CD4-positive, alpha-beta T cell treated with Interleukin-15 for 1 hour (primary cell): Measurements from ENCODE around the gene TSPAN15.
"Not testable (repeated sequence)": the region's sequence is repeated elsewhere in the genome, so short reads cannot be mapped to it uniquely, and the experiment has no call there.

Experiments used
- DNase-seq: peaks from one replicate; pipeline ENCODE4 v3.0.0-alpha.2; 2020

Gene TSPAN15

DNA sequence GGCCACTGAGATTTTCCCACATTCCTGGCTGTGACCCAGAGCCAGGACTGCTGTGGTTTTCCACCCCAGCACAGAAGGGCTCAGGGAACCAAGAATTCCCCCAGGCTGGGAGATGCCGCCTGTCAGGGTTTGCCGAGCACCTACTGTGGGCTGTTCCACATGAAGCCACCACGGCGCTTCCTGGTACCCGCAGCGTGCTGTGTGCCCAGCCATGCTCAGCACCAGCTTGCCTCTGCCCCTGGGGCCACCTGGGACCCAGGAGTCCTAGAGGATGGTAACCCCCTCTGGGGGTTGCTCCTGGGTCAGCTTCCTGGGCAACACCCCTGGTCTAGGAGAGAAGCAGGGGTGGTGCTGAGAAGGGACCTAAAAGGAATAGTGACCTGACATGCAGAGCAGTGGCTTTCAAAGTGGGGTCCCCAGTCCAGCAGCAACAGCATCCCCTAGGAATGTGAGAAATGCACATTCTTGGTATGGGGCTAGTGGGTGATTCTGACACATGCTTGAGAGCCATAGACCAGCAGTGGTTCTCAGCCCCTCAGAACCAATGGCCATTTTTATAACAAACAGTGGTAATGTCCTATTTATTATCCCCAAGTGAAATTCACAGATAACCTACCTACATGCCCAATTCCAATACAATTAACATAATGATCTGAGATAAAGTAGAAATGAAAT, 53.4 kb downstream of the TSPAN15 start:
- DNase-seq, result no peak

DNA sequence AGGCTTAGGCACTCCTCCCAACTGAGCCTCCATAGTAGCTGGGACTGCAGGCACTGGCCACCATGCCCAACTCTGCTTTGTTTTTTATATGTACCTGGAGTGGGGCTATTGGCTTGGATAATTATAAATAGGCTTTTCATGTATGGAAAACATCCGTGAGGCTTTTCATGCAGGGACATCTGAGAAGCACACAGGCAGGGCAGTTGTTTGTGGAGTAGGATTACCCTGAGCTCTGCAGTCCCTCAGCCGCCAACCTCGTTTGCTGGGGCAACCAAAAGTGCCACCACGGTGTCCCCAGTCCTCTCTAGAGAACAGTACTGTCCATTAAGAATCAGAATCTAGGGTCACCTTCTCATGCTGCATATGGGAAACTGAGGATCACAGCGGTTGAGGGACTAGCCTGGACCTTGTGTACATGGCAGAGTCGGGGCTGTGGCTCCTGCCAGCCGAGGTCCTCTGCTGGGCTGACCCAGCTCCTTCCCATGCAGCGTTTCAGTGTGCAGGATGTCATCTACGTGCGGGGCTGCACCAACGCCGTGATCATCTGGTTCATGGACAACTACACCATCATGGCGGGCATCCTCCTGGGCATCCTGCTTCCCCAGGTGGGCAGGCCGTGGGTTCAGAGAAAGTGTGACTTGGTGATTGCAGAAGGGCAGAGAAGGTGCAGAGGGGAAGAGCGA, 54.5 kb downstream of the TSPAN15 start:
- no peak for DNase-seq

GRCh38 chr10:69506487-69506833, 55.2 kb downstream of the TSPAN15 start:
- DNase-seq, result no peak

GRCh38 chr10:69506834-69507713, 55.8 kb downstream of the TSPAN15 start:
- no peak for DNase-seq

DNA sequence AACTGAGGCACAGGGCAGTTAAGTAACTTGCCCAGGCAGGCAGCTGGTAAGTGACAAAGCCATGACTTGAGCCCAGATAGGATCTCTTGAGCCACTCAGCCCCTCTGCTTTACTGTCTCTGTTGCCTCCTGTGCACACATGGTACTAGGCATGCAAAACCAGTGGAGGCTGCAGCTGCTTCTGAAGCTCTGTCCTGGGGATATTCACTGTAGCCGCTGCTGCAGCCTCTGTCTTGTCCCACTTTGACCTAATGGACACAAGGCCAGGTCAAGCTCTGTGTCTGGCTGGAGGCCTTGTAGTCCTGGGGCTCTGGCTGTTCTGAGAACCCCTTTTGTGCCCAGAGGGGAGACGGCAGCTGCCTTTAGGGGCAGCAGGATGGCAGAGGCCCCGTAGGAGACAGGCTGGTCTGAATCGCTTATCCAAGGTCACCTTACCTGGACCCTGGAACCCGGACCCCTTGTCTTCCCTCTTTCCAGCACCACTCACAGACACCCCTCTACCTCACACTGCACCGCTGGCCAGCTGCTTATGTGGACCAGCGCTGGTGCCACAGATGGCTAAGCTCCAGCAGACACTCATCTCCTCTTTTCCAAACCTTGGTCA, 57.6 kb downstream of the TSPAN15 start:
- no peak for DNase-seq

GRCh38 chr10:69512901-69513300, 61.6 kb downstream of the TSPAN15 start:
- DNase-seq, result no peak

DNA sequence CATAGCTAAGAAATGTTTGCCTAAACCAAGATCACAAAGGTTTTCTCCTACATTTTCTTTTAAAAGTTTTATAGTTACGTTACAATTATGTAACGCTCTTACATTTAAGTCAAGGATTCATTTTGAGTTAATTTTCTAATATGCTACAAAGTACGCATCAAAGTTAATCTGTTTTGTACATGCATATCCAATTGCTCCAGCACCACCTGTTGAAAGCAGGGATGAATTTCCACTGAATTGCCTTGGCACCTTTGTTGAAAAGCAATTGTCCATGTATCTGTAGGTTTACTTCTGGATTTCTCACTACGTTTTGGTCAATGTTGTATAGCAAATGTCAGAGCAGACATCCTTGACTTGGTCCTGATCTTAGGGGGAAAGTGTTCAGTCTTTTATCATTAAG, 62.4 kb downstream of the TSPAN15 start:
- DNase-seq, result no peak

DNA sequence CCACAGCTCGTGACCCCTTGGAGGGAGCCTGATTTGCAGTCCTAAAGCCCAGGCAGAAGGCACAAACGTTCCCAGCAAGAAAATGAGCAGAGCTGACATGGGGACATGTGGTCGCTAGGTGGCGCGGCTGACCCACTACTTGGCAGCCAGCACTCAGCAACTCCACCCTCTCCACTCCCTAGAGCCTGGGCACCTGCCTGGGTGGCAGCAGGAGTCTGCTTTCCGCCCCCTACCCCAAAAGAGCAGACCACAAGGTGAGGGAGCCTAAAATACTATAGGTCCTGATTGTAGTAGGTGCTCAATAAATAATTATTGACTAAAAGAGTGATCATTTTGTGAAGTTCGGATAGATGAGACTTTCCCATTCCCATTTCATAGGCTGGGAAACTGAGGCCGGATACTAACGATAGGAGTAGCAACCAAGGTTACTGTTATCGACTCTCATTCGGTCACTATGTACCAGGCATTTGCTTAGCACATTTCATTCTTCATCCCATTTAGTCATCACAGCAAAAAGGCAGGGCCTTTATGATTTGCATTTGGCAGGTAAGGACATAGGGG, 64.5 kb downstream of the TSPAN15 start:
- DNase-seq, result peak; percentile 70

DNA sequence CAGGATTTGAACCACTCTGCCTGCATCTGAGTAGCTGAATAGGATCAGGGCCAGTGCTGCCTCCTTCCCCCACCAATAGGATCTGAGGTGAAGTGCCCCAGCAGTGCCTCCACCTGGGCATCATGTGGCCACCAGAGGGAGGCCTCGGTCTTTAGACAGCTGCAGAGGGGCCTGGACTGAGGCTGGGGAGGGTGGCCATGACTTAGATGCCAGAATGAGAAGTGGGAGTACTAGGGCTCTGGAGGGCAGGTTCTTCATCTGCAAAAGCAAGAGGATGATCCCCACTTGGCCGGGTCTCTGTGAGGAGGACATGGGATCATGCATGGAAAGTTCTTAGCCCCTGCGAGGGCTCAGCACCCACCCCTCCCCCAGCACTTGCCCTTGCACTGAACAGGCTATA, 65.1 kb downstream of the TSPAN15 start:
- no peak for DNase-seq

GRCh38 chr10:69516796-69517195, 65.5 kb downstream of the TSPAN15 start:
- no peak for DNase-seq

- no peak for DNase-seq
Observed at GRCh38 chr10:69517271-69517848, 66.1 kb downstream of the TSPAN15 start.

DNA sequence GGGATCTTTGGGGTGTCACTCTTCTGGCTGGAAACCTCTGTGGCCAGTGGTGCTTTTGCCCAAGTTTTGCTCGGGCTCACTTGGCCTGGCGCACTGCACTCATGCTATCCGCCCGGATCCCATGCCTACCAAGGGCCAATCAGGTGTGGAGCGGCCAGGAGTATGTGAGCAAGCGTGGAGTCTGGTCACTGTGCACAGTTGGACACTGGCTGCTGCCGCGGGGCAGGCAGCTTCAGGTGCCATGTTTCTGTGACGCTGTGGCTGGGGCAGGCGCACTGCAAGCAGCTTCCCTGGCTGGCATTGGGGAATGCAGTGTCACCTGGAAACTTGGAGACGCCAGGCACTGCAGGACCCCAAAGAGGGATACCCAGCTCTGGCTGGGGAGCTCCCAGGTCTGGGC, 76.7 kb downstream of the TSPAN15 start:
- DNase-seq, result no peak

DNA sequence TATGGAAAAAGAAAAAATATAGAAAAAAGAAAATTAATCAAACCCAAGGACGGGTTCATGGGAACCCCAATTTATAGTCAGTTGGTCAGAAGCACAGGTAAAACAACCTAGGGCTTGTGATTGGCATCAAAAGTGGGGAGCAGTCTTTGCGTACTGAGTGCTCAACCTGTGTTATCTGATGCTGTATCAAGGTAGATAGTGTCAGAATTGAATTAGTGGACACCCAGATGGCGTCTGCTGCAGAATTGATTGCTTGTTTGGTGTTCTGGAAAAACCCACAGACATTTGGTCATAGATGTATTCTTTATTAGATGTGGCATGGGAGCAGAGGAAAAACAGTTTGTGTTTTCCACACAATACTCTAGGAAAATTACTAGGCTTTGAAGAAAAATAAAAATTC, 82.4 kb downstream of the TSPAN15 start:
- DNase-seq, result no peak

DNA sequence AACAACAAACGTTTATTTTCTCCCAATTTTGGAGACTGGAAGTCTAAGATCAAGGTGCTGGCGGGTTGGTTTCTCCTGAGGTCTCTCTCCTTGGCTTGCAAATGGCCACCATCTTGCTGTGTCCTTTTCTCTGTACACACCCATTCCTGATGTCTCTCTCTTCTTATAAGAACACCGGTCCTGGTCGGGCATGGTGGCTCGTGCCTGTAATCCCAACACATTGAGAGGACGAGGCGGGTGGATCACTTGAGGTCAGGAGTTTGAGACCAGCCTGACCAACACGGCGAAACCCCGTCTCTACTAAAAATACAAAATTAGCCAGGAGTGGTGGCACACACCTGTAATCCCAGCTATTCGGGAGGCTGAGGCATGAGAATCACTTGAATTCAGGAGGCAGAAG, 85.3 kb downstream of the TSPAN15 start:
- not testable (repeated sequence) for DNase-seq

DNA sequence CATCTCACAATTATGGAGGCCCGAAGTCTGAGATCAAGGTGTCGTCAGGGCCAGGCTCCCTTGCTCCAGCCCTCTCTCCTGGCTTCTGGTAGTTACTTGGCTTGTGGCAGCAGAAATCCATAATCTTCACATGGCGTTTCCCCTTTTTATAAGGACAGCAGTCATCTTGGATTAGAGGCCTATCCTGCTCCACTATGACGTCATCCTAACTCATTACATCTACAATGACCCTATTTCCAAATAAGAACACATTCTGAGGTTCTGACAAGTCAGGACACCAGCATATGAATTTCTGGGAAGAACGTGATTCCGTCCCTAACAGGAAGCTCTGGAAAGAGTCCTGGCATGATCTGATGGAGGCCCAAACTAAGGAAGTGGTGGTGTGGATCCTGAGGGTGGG, 86.2 kb downstream of the TSPAN15 start:
- DNase-seq, result no peak

GRCh38 chr10:69538461-69538860, 87.2 kb downstream of the TSPAN15 start:
- DNase-seq, result no peak

DNA sequence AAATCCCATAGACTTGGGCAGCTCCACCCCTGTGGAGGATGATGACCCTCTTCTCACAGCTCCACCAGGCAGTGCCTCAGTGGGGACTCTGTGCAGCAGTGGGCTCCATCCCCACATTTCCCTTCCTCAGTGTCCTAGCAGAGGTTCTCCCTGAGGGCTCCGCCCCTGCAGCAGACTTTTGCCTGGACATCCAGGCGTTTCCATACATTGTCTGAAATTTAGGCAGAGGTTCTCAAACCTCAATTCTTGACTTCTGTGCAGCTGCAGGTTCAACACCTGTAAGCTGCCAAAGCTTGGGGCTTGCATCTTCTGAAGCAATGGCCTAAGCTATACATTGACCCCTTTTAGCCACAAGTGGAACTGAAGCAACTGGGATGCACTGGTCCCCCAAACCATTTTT, 90.2 kb downstream of the TSPAN15 start:
- DNase-seq, result no peak

- no peak for DNase-seq
Observed at GRCh38 chr10:69549959-69550358, 98.7 kb downstream of the TSPAN15 start.

DNA sequence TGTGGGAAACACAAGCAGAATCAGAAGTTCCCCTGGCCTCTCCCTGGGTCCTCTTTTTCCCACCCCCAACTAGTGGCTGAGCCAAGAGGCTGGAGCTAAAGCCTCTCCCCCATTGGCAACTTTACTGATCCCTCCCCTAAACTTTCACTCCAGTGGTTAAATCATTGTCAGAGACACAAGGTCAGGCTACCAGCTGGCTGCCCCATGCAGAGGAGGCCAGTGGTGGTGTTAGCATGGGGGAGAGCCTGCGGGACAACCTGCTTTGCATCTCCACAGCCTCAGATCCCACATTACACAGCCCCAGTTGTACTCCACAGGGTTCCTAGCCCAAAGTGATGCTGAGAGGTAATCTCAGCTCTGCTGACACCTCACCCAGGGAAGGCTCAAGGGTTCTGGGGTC, 101.0 kb downstream of the TSPAN15 start:
- no peak for DNase-seq

GRCh38 chr10:69553328-69553727, 102.1 kb downstream of the TSPAN15 start:
- DNase-seq, result no peak

GRCh38 chr10:69554611-69555010, 103.3 kb downstream of the TSPAN15 start:
- DNase-seq, result no peak
